C4-2B (cell line): Measurements from ENCODE around the gene HRH3.

Experiments
- H3K27ac ChIP-seq: fragments of 450-650 bp; 2 replicates; pipeline ENCODE4 v1.5.1; 2017
- ZFX ChIP-seq: fragments of 450-650 bp; IDR thresholded peaks from 2 replicates; pipeline ENCODE4 v1.6.1; 2017
- TF ChIP-seq, protein P1 (sequence below): fragments of 450-650 bp; conservative IDR thresholded peaks from 2 replicates; pipeline ENCODE4 v1.5.1; 2017; ENCODE audit warnings: mild to moderate bottlenecking

The HRH3 gene

DNA sequence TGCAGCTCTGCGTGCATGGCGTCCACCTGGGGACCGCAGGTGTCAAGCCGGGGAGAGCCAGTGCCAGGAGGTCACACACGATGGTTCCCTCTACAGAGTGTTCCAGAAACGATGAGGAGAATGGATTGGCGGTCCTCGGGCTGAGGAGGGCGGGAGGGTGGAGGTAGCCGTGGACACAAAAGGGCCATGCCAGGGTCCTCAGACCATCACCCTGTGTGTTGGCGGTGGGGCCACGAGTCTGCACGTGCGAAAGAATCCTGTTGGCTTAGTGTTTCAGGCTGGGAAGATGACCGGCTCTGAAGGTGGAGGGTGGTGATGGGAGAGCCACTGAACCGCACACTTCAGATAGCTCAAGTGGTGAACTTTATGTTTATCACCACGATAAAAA lies 13.7 kb downstream of the HRH3 start:
- TF ChIP-seq ZFX: no peak
- TF ChIP-seq, protein P1, sequence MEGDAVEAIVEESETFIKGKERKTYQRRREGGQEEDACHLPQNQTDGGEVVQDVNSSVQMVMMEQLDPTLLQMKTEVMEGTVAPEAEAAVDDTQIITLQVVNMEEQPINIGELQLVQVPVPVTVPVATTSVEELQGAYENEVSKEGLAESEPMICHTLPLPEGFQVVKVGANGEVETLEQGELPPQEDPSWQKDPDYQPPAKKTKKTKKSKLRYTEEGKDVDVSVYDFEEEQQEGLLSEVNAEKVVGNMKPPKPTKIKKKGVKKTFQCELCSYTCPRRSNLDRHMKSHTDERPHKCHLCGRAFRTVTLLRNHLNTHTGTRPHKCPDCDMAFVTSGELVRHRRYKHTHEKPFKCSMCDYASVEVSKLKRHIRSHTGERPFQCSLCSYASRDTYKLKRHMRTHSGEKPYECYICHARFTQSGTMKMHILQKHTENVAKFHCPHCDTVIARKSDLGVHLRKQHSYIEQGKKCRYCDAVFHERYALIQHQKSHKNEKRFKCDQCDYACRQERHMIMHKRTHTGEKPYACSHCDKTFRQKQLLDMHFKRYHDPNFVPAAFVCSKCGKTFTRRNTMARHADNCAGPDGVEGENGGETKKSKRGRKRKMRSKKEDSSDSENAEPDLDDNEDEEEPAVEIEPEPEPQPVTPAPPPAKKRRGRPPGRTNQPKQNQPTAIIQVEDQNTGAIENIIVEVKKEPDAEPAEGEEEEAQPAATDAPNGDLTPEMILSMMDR: no peak
- H3K27ac ChIP-seq: no peak overlapping the region

DNA sequence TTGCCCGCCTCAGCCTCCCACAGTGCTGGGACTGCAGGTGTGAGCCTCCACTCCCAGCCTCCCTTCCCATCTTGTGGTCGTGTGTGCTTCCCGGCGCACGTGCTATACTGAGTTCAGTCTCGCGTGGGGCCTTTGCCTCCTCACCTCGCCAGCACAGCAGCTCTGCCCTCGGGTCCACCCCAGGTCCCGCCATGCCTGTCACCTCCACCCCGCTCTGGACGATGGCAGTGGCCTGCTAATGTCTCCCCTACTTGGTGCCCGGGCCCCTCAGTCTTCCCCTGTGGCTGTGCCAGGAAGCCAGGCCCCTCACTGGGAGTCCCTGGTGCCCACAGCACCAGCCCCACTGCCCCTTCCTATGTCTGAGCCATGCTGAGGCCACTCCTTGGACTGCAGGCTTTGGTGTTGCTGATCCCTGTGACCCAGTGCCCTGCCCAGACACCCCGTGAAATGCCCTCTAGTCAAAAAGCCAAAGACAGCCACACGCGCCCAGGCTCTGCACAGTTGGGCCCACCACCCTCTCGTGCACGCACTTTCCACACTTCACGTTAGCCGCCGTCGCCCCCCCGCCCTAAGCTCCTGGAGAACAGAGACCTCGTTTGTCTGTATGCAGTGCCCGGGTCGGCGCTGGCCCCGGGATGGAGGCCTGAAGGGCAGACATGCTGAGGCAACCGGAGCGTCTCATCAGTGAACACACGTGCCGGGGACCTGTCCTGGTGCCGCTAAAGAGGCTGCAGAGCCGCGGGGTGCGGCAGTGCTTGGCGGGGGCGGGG lies 14.3 kb downstream of the HRH3 start:
- TF ChIP-seq, protein P1: no peak
- no peak for TF ChIP-seq ZFX
- H3K27ac ChIP-seq: no peak overlapping the region

DNA sequence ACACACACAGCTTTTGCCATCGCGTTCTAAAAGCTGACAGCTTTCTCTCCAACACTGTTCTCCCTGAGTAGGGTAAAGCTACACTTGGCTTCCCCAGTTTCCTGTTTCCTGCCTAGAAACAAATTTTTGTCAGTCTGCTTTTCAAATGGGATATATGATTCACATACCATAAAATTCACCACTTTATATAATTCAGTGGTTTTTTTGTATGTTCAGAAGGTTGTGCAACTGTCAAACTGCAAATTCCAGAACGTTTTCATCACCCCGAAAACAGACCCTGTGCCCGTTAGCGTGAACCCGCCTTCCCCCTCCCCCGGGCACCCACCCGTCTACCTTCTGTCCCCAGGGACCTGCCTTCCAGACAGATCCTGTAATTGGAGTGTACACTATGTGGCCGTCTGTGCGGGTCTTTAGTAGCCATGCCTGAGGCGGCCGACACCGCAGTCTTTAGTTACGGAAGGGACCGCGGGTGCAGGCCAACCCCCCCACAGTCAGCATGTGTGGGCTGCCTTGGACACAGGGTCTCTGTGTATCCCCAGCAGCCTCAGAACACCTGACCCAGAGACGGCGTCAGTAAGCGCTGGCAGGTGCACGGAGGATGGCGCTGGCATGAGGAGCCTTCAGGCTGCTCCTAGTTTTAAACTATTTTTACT lies 16.6 kb downstream of the HRH3 start:
- no peak overlapping the region for H3K27ac ChIP-seq
- no peak for TF ChIP-seq ZFX
- TF ChIP-seq, protein P1: no peak

DNA sequence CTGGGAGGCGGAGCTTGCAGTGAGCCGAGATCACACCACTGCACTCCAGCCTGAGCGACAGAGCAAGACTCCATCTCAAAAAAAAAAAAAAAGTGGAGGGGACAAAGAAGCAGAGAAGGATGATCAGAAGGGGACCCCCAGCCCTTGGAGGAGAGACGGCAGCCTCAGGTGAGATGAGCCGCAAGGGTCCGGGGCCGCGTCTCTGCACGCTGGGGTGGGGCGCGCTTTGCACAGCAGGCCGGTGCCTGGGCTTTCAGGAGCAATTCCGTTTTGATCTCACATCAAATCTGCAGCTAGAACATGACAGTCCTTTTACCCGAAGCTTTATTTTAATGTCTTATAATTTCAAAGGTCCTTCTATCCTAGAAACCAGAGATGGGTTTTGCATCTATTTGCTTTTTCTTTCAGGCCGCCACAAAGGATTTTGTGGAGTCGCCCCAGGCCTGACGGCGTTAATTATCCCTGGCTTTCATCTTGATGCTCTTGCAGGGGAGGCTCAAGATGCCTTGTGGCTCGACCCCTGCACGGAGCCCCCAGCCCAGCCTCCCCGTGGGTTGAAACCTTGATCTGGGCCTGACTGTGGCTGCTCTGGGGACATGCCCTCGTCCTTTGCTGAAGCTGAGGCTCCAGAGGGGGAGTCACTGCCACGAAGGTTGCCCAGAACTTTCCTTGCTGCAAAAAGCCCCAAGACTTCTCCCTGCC lies 17.3 kb downstream of the HRH3 start:
- TF ChIP-seq ZFX: no peak
- TF ChIP-seq, protein P1: no peak
- H3K27ac ChIP-seq: no peak overlapping the region

DNA sequence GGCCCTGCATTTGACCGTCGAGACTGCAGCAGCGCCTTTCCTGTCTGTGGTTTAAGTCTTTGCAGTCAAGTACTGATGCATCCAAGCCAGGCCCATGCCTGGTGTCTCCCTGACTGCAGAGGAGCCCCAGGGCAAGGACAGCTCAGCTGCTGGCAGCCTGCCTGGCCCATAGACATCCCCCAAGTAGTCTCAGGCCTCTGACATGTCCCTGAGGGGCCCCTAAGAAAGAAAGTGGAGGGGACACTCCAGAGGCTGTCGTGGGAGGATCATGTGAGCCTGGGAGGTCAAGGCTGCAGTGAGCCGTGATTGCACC lies 18.0 kb downstream of the HRH3 start:
- no peak for TF ChIP-seq ZFX
- TF ChIP-seq, protein P1: no peak
- H3K27ac ChIP-seq: 0 out of 2 replicates have a peak overlapping the region, but pooled peaks have one; percentile 1

DNA sequence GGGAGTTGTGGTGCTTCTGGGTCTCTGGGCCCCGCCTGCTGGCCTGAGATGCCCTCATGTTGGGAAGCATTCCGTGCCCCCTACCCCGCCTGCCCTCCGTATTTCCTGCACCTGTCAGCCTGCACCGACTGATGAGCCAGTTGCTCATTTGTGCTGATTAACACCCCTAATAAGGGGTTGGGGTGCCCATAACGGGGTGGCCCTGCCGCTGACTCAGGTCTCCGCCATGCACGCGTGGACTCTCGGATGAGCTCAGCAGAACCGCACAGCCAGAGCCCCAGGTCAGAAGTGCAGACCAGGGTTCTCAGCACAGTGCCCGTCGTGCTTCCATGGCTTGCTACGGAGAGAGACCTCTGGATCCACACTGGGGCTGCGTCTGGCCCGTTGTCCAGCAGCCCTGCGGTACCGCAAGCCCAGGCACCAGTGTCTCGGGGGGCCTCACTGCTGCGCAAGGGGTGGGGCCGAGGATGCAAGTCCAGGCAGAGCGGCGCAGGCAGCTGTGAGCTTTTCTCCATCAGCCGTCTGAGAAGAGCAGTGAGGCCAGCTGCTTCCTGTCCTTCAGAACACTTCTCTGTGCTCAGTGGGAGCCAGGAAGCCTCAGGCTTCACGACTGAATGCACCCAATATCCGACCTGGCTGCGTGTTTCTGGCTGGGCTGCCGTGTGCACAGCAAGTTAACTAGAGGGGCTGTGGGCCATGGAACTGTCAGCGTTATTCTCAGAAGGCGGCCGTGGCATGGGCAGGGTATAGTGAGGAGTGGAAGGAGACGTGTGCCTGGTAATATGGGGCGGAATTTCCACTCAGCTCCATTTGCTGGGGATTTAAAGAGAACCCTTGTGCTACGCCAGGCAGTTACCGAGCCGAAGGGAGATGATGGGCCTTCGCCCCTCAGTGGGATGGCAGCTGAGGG lies 18.6 kb downstream of the HRH3 start:
- TF ChIP-seq ZFX: no peak
- TF ChIP-seq, protein P1: no peak
- H3K27ac ChIP-seq: 0 out of 2 replicates have a peak overlapping the region, but pooled peaks have one; percentile 1
